ENCODE data around the gene MLLT1. TPM values are rescaled to one million over a fixed set of nuclear protein-coding genes. Genes with fewer than 3 reads are reported as not detected.

MLLT1 gene
- total and polyA plus RNA-seq, 2 of the 8 experiments (the other 6 are each of a cell fraction or from before 2014, with no cell fraction given) = 18.8 to 45.1 TPM

- TF ChIP-seq E2F6 (IDR thresholded peaks at IDR 0.05) (no peak), PHF8 (conservative IDR thresholded peaks at IDR 0.05; ENCODE audit: low read depth, low read length) (no peak), RNF2 (IDR thresholded peaks at IDR 0.05; ENCODE audit: borderline replicate concordance, low read depth, low read length, missing control alignments, poor library complexity, severe bottlenecking) (no peak)
Observed at GRCh38 chr19:6268382-6268771, 11.4 kb downstream of the MLLT1 start (continued).
